Ishikawa (cell line): ENCODE measurements around the gene MITF.

Source experiments
- CEBPB ChIP-seq: IDR thresholded peaks from 2 replicates; pipeline ENCODE4 v1.6.1; 2012
- EGR1 ChIP-seq: IDR thresholded peaks from 2 replicates; pipeline ENCODE4 v1.6.1; 2012
- FOXM1 ChIP-seq: IDR thresholded peaks from 2 replicates; pipeline ENCODE4 v1.6.1; 2012; ENCODE audit warnings: low read depth, borderline replicate concordance
- TAF1 ChIP-seq: IDR thresholded peaks from 2 replicates; pipeline ENCODE4 v1.6.1; 2012; ENCODE audit warnings: low read depth, mild to moderate bottlenecking
- YY1 ChIP-seq: IDR thresholded peaks from 2 replicates; pipeline ENCODE4 v1.6.1; 2012; ENCODE audit warnings: low read depth

DNA sequence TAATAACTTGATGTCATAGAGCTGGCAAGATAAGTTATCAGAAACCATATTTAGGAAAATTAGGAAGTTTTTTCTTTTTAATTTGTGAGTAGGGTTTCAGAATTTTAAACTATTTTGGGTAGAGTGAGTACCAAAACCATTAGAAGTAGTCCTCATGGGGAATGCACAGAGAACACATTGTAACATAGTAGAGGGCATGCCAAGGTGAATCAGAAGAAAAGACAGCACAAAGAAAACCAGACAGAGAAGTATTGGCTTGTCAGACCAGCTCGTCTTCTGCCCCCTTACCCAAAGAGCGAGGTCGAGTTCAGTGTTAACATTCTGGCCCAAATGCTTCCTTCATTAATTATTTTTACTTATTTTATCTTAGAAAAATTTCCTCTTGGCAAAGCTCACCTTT, 139.0 kb downstream of the MITF start:
- no peak for TF ChIP-seq YY1
- TF ChIP-seq FOXM1 = no peak
- no peak for TF ChIP-seq EGR1
- no peak for TF ChIP-seq TAF1
- TF ChIP-seq CEBPB = no peak
